Astrocyte (in vitro differentiated cells and primary cell): Measurements from ENCODE around the gene GJB5. TPM values are rescaled to one million over a fixed set of nuclear protein-coding genes. Genes with fewer than 3 reads are reported as not detected.
A peak's percentile ranks its signal among the peaks of the same experiment; 100 is the strongest.

ENCODE experiments used
- DNase-seq: peaks from one replicate; pipeline ENCODE4 v3.0.0-alpha.2; 2010; ENCODE audit warnings: low read depth
- FAIRE-seq: peaks from 2 replicates; lab custom pipeline; 2011; peaks lifted over from hg19 to GRCh38; lab: Jason Lieb, UNC
- H2AFZ ChIP-seq: 2 replicates; pipeline ENCODE4 v1.6.0; 2012; ENCODE audit warnings: low read depth, low read length, inconsistent platforms
- H3K27ac ChIP-seq: 2 replicates; pipeline ENCODE4 v1.5.1; 2011; ENCODE audit warnings: low read depth, low read length, inconsistent platforms
- H3K27me3 ChIP-seq: 2 replicates; pipeline ENCODE4 v1.6.0; 2011; ENCODE audit warnings: low read length, inconsistent platforms; ENCODE audit not compliant: insufficient read depth
- H3K36me3 ChIP-seq: 2 replicates; pipeline ENCODE4 v1.5.1; 2011; ENCODE audit warnings: low read length, inconsistent platforms; ENCODE audit not compliant: insufficient read depth
- H3K4me1 ChIP-seq: 2 replicates; pipeline ENCODE4 v1.5.1; 2011; ENCODE audit warnings: low read length, inconsistent platforms; ENCODE audit not compliant: insufficient read depth
- H3K4me2 ChIP-seq: 2 replicates; pipeline ENCODE4 v1.6.0; 2012; ENCODE audit warnings: low read length, inconsistent platforms
- H3K4me3 ChIP-seq: 2 replicates; pipeline ENCODE4 v1.5.1; 2011; ENCODE audit warnings: low read depth, mild to moderate bottlenecking, low read length, inconsistent platforms; ENCODE audit not compliant: insufficient read depth
- H3K79me2 ChIP-seq: 2 replicates; pipeline ENCODE4 v1.6.0; 2012; ENCODE audit warnings: mild to moderate bottlenecking, low read length, inconsistent platforms; ENCODE audit not compliant: insufficient read depth
- H3K9ac ChIP-seq: 2 replicates; pipeline ENCODE4 v1.6.0; 2012; ENCODE audit warnings: mild to moderate bottlenecking, low read length, inconsistent platforms
- H3K9me3 ChIP-seq: 2 replicates; pipeline ENCODE4 v1.5.1; 2012; ENCODE audit warnings: low read depth, mild to moderate bottlenecking, low read length, inconsistent platforms; ENCODE audit not compliant: insufficient read depth
- H4K20me1 ChIP-seq: 2 replicates; pipeline ENCODE4 v1.6.0; 2012; ENCODE audit warnings: low read length, inconsistent platforms; ENCODE audit not compliant: insufficient read depth
- H3K27ac Mint-ChIP-seq: one replicate; pipeline ENCODE4 v1.8.0; 2021; ENCODE audit warnings: mild to moderate bottlenecking, mixed read lengths; ENCODE audit not compliant: unreplicated experiment
- H3K27me3 Mint-ChIP-seq: one replicate; pipeline ENCODE4 v1.8.0; 2021; ENCODE audit warnings: low read depth, mixed read lengths; ENCODE audit not compliant: unreplicated experiment
- H3K36me3 Mint-ChIP-seq: one replicate; pipeline ENCODE4 v1.8.0; 2021; ENCODE audit warnings: low read depth, mixed read lengths; ENCODE audit not compliant: unreplicated experiment
- H3K4me1 Mint-ChIP-seq: one replicate; pipeline ENCODE4 v1.8.0; 2021; ENCODE audit warnings: low read depth, mixed read lengths; ENCODE audit not compliant: unreplicated experiment
- H3K4me3 Mint-ChIP-seq: one replicate; pipeline ENCODE4 v1.8.0; 2021; ENCODE audit warnings: mild to moderate bottlenecking, moderate library complexity, mixed read lengths; ENCODE audit not compliant: unreplicated experiment
- H3K9me3 Mint-ChIP-seq: one replicate; pipeline ENCODE4 v1.8.0; 2021; ENCODE audit warnings: mild to moderate bottlenecking, mixed read lengths; ENCODE audit not compliant: unreplicated experiment
- CTCF ChIP-seq: IDR thresholded peaks from 2 replicates; pipeline ENCODE4 v1.5.1; 2011; ENCODE audit warnings: low read depth, mild to moderate bottlenecking, inconsistent platforms, low read length, moderate library complexity; ENCODE audit not compliant: insufficient read depth
- EZH2 ChIP-seq: IDR thresholded peaks from 2 replicates; pipeline ENCODE4 v1.6.1; 2012; ENCODE audit warnings: mild to moderate bottlenecking, low read length, inconsistent platforms; ENCODE audit not compliant: insufficient read depth
- total RNA-seq: library from RNA; stranded (reverse); gene quantifications from 2 replicates; pipeline ENCODE4 v1.2.1, GENCODE V29; 2021

Gene GJB5
- total RNA-seq, 1 donor from 2014 or later, result not detected

- Histone ChIP-seq H3K4me3 (no peak overlapping the region), H3K9ac (no peak overlapping the region), H3K4me1 (no peaks in the 10 kb centered on the region), H3K79me2 (no peaks in the 10 kb centered on the region), H3K36me3 (no peaks in the 10 kb centered on the region), H3K27ac (no peak overlapping the region), H3K27me3 (peaks cover 2% of the 10 kb centered on the region), H3K4me2 (no peak overlapping the region), H3K9me3 (no peaks in the 10 kb centered on the region), H2AFZ (no peak overlapping the region), H4K20me1 (no peaks in the 10 kb centered on the region)
- peaks cover 2% of the 10 kb centered on the region for H3K4me1 Mint-ChIP-seq
- peaks cover 11% of the 10 kb centered on the region for H3K9me3 Mint-ChIP-seq
- peak overlapping the region; percentile 29 for H3K27ac Mint-ChIP-seq
- H3K27me3 Mint-ChIP-seq, result peaks cover 35% of the 10 kb centered on the region
- FAIRE-seq (no peak), DNase-seq (no peak)
- TF ChIP-seq CTCF (no peak), EZH2 (no peak)
- H3K36me3 Mint-ChIP-seq, result no peaks in the 10 kb centered on the region
- no peak overlapping the region for H3K4me3 Mint-ChIP-seq
Observed at GRCh38 chr1:34749992-34750391, 4.9 kb upstream of the GJB5 start.

GRCh38 chr1:34750610-34751009, 4.2 kb upstream of the GJB5 start:
- Histone ChIP-seq H3K27me3 (peaks cover 2% of the 10 kb centered on the region), H4K20me1 (no peaks in the 10 kb centered on the region), H3K9ac (no peak overlapping the region), H2AFZ (no peak overlapping the region), H3K36me3 (no peaks in the 10 kb centered on the region), H3K4me2 (no peak overlapping the region), H3K4me3 (no peak overlapping the region), H3K79me2 (no peaks in the 10 kb centered on the region), H3K4me1 (no peaks in the 10 kb centered on the region), H3K27ac (no peak overlapping the region), H3K9me3 (no peaks in the 10 kb centered on the region)
- Mint-ChIP-seq H3K27ac (no peak overlapping the region), H3K27me3 (peaks cover 30% of the 10 kb centered on the region), H3K36me3 (no peaks in the 10 kb centered on the region), H3K9me3 (peaks cover 11% of the 10 kb centered on the region), H3K4me1 (peaks cover 2% of the 10 kb centered on the region), H3K4me3 (no peak overlapping the region)
- TF ChIP-seq EZH2, result no peak
- no peak for TF ChIP-seq CTCF
- no peak for DNase-seq
- no peak for FAIRE-seq

GRCh38 chr1:34753163-34753562, 1.7 kb upstream of the GJB5 start:
- Mint-ChIP-seq H3K4me3 (no peak overlapping the region), H3K9me3 (peaks cover 11% of the 10 kb centered on the region), H3K36me3 (peaks cover 5% of the 10 kb centered on the region), H3K27me3 (peaks cover 35% of the 10 kb centered on the region), H3K4me1 (peaks cover 2% of the 10 kb centered on the region), H3K27ac (no peak overlapping the region)
- DNase-seq, result no peak
- Histone ChIP-seq H3K9ac (no peak overlapping the region), H3K9me3 (no peaks in the 10 kb centered on the region), H3K27me3 (no peaks in the 10 kb centered on the region), H3K36me3 (no peaks in the 10 kb centered on the region), H2AFZ (no peak overlapping the region), H3K4me1 (no peaks in the 10 kb centered on the region), H4K20me1 (no peaks in the 10 kb centered on the region), H3K4me3 (no peak overlapping the region), H3K27ac (no peak overlapping the region), H3K4me2 (no peak overlapping the region), H3K79me2 (no peaks in the 10 kb centered on the region)
- no peak for FAIRE-seq
- no peak for TF ChIP-seq CTCF
- TF ChIP-seq EZH2, result no peak
